Right atrium auricular region (tissue), 2 donors: Measurements from ENCODE around the gene STIP1. TPM values are rescaled to one million over a fixed set of nuclear protein-coding genes. Genes with fewer than 3 reads are reported as not detected.

ENCODE experiments used
- DNase-seq: peaks from one replicate; pipeline ENCODE4 v3.0.0-alpha.2; 2019; ENCODE audit warnings: low spot score
- H3K27ac ChIP-seq, 2 donors: fragments of 200-600 bp; sonication (generic); 1 replicate in 1 of 2; 2 replicates in 1 of 2; pipeline ENCODE4 v1.5.1; 2016 to 2019
- H3K27me3 ChIP-seq, 2 donors: fragments of 200-600 bp; sonication (generic); one replicate each; pipeline versions ENCODE4 v1.5.1 to v1.6.0; 2017 to 2019
- H3K36me3 ChIP-seq: fragments of 200-600 bp; sonication (generic); one replicate; pipeline ENCODE4 v1.5.1; 2016
- H3K4me1 ChIP-seq, 2 donors: fragments of 200-600 bp; sonication (generic); one replicate each; pipeline versions ENCODE4 v1.5.1 to v1.6.0; 2017 to 2019
- H3K4me3 ChIP-seq, 2 donors: fragments of 200-600 bp; sonication (generic); 1 replicate in 1 of 2; 2 replicates in 1 of 2; pipeline ENCODE4 v1.5.1; 2017 to 2019; ENCODE audit warnings: mild to moderate bottlenecking in 1 of 2, moderate library complexity in 1 of 2
- H3K9me3 ChIP-seq, 2 donors: fragments of 200-600 bp; sonication (generic); one replicate each; pipeline ENCODE4 v1.5.1; 2019
- CTCF ChIP-seq, 2 donors: fragments of 200-600 bp; sonication (generic); IDR thresholded peaks; one replicate each; pipeline ENCODE4 v1.5.1; 2019; ENCODE audit warnings: antibody characterized with exemption in 2 of 2
- total RNA-seq, 2 donors: library from RNA; depleted of rRNA; stranded (reverse); fragments of >200 nt; gene quantifications; one replicate each; pipeline ENCODE4 v1.1.0, GENCODE V29; 2016

STIP1 gene
- total RNA-seq, 2 donors from 2014 or later: 88.9 to 114 TPM

- Histone ChIP-seq H3K9me3 (no peaks in the 10 kb centered on the region), H3K4me3 (no peak overlapping the region), H3K4me1 (peaks cover 0 to 35% of the 10 kb centered on the region in 2 donors), H3K27me3 (no peaks in the 10 kb centered on the region), H3K27ac (no peak overlapping the region), H3K36me3 (peaks cover 17% of the 10 kb centered on the region)
- no peak for DNase-seq
- TF ChIP-seq CTCF (IDR thresholded peaks at IDR 0.05): no peak
Observed at GRCh38 chr11:64224151-64224890, 38.4 kb downstream of the STIP1 start.

- H3K4me1 ChIP-seq: peaks cover 0 to 43% of the 10 kb centered on the region in 2 donors
- H3K27ac ChIP-seq: peak overlapping the region; percentile 91 to 97
- H3K4me3 ChIP-seq: peak overlapping the region; percentile 85 to 89
- no peaks in the 10 kb centered on the region for H3K9me3 ChIP-seq
- DNase-seq: no peak
- no peak for TF ChIP-seq CTCF (IDR thresholded peaks at IDR 0.05)
- H3K36me3 ChIP-seq: peaks cover 16% of the 10 kb centered on the region
- no peaks in the 10 kb centered on the region for H3K27me3 ChIP-seq
Observed at GRCh38 chr11:64224891-64225607, 39.1 kb downstream of the STIP1 start.

GRCh38 chr11:64225608-64226506 is 39.9 kb downstream of the STIP1 start, which contains the start of the genes NUDT22 and TRPT1:
NUDT22 (plus strand) TSS chr11:64226274; CDS start chr11:64226653, 379 bp downstream.
TRPT1 (minus strand) TSS chr11:64226186; CDS start chr11:64225860, 326 bp downstream.
- H3K27ac ChIP-seq: peak within 1 kb of the TSS; percentile 91 to 97
- H3K36me3 ChIP-seq: peaks cover 8% of the 10 kb centered on the region
- peak in 1 of 2 donors; percentile 50 for TF ChIP-seq CTCF (IDR thresholded peaks at IDR 0.05)
- H3K4me1 ChIP-seq: peaks cover 0 to 46% of the 10 kb centered on the region in 2 donors
- H3K9me3 ChIP-seq: no peaks in the 10 kb centered on the region
- peak within 1 kb of the TSS; percentile 85 to 89 for H3K4me3 ChIP-seq
- no peaks in the 10 kb centered on the region for H3K27me3 ChIP-seq
- DNase-seq: peak; percentile 93

GRCh38 chr11:64226507-64227051 is 40.6 kb downstream of the STIP1 start:
- Histone ChIP-seq H3K4me1 (peaks cover 0 to 53% of the 10 kb centered on the region in 2 donors), H3K27me3 (no peaks in the 10 kb centered on the region), H3K4me3 (peak overlapping the region; percentile 85 to 89), H3K27ac (peak overlapping the region; percentile 91 to 97), H3K9me3 (no peaks in the 10 kb centered on the region), H3K36me3 (peaks cover 5% of the 10 kb centered on the region)
- no peak for TF ChIP-seq CTCF (IDR thresholded peaks at IDR 0.05)
- no peak for DNase-seq

GRCh38 chr11:64227405-64227956 is 41.5 kb downstream of the STIP1 start:
- Histone ChIP-seq H3K9me3 (no peaks in the 10 kb centered on the region), H3K27ac (peak overlapping the region; percentile 91 to 97), H3K4me1 (peaks cover 0 to 62% of the 10 kb centered on the region in 2 donors), H3K27me3 (no peaks in the 10 kb centered on the region), H3K36me3 (peaks cover 5% of the 10 kb centered on the region), H3K4me3 (peak overlapping the region; percentile 85 to 89)
- no peak for DNase-seq
- no peak for TF ChIP-seq CTCF (IDR thresholded peaks at IDR 0.05)
